HT1080 (cell line): Measurements from ENCODE around the gene ABR. TPM values are rescaled to one million over a fixed set of nuclear protein-coding genes. Genes with fewer than 3 reads are reported as not detected.
"Not testable (repeated sequence)": the region's sequence is repeated elsewhere in the genome, so short reads cannot be mapped to it uniquely, and the experiment has no call there.

Experiments used
- DNase-seq: peaks from one replicate; pipeline ENCODE4 v3.0.0-alpha.2; 2015; ENCODE audit warnings: low read depth
- total RNA-seq: library from RNA; depleted of rRNA; stranded (reverse); fragments of >200 nt; shearing (Covaris generic); gene quantifications from 2 replicates; pipeline ENCODE4 v1.2.3, GENCODE V29; 2014

The ABR gene
- total RNA-seq, 1 experiment from 2014 or later, result 71.2 TPM

DNA sequence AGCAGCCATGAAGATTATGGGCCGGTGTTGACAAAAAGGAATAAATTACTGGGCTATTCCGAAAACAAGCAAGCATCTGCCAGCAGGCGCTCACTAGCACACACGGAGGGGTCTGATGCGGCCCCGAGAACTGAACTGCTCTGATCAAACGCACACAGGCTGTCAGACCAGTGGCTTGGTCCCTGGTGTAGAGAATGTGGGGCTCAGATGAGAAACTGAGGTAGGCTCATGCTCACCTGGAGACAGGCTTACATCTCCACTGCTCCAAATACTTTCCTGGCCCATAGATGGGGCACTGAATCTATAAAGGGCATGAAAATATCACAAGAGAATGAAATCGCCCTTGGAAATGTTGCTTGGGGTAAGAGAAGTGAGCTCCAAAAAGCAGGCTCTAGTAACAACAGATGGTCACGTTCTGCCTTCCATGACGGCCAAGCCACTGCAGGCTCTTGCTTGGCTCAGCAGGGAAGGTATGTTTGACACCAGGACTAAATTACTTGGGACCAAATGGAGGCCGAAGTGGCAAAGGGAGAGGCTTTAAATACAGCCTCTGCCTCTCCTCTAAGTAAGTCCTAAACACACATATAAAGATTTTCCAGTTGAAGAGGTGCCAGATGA is 5.4 kb downstream of the ABR start:
- no peak for DNase-seq

DNA sequence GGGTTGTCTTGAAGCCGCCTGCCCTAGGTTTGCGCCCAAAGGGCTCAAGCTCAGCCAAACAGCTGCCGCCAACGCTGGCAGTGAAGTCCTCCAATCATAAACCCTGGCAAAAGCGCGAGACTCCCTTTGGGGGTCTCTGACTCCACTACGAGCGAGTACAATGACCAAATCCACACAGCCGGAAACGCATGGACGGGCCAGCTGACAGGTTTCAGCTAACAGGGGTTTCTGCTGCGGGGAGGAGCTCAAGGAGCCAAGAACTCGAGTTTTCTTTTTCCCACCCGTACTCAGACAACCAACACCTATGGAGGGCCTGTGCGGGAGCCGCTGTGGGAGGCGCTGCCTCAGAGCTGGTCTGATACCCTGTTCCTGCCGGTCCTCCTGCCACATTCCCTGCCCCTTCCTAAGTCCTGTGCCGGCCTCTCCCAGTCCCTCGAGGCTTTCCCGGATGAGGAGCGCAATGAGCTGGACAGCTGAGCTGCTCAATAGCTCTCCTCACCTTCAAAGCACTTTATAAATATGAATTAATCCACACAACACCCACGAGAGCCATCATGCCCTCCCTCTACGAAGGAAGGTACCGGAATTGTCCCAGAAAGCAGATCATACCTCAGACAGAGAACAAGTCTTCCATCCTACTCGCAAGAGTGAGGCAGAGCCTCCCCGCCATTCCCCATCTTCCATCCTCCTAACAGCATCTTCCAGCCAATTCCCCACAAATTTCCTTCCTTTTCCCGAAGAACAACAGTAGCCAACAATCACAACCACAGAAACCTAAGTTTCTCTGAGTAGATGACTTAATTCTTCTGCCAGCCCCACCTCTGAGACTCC is 6.1 kb downstream of the ABR start:
- DNase-seq, result no peak

DNA sequence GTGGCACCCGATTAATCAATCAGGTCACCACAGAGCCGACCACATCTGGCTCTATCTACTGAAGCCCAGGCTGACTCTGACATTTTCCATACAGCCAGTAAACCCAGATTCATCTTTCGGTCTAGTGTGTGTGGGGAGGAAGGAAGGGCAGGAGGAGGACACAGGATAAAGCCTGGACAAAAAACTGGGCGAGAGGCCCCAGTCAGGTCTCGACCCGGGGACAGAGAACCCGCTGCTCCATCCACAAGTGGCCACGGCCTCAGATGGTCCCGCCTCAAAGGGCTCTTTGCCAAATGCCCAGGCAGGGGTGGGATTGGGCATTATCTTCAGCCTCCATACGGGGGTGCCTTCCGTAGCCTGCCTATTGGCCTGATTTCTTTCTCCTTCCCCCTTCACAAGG is 7.8 kb downstream of the ABR start:
- DNase-seq, result no peak

DNA sequence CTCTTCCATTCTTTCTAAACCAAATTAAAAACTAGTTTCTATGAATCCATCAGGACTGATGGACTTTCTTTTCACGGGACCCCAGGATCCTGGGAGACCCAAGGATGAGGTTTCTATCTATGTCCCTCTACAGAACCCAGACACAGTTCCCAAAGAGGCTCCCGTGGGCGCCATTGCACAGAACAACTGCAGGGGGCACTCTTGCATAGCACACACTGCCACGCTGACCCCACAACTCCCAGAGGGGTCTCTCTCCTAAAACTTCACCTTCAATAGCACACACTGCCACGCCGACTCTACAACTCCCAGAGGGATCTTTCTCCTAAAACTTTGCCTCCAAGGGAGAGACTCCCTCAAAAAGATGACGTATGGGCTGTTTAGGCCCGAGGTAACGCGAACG is 9.0 kb downstream of the ABR start:
- DNase-seq, result no peak

DNA sequence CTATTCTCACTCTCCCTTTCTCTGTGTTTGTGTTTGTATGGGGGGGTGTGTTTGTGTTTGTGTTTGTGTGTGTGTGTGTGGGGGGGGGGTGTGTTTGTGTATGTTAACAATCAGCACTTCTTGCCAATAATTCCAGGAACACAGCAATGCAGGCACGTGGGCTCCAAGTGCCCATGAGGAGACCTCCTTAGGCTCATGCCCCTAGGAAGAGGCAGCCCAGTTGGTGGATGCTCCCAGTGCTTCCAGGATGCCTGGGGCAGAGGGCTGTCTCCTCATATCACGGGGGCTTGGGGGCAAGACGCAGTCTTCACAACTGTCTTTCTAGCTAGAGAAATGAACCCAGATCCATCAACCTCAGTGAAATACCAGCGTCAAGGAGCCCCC is 9.9 kb downstream of the ABR start:
- DNase-seq, result no peak

DNA sequence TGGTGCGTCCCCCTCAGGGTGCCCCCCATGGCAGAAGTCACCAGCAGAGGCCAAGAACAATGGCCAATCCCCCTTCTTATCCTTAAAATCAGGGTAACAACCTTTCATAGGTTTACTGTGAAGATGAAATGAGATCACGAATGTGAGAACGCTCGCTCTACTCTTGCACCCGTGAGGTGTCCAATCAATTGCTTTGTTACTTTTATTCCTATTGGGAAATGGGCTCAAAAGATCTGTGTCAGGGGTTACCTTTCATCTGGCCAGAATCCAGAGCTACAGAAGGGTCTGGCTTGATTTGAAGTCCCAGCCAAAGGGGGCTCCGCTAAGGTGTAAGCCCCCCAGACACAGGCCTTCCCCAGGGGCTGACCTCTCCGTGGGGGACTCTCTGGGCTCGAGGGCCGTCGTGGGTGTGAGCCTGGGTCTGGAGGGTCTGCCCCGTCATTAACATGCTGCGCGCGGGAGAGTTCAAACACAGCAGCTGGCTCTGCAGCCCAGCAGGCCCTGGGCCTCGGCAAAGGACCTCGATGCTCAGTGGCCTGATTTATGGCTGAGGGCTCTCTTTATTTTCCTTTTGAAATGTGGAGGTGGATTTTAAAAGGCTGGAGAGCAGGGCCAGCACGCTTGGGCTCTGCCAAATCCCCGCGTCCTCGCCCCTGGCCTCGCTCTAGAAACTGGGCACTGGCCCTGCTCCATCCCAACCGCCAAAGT is 10.4 kb downstream of the ABR start:
- DNase-seq, result no peak

DNA sequence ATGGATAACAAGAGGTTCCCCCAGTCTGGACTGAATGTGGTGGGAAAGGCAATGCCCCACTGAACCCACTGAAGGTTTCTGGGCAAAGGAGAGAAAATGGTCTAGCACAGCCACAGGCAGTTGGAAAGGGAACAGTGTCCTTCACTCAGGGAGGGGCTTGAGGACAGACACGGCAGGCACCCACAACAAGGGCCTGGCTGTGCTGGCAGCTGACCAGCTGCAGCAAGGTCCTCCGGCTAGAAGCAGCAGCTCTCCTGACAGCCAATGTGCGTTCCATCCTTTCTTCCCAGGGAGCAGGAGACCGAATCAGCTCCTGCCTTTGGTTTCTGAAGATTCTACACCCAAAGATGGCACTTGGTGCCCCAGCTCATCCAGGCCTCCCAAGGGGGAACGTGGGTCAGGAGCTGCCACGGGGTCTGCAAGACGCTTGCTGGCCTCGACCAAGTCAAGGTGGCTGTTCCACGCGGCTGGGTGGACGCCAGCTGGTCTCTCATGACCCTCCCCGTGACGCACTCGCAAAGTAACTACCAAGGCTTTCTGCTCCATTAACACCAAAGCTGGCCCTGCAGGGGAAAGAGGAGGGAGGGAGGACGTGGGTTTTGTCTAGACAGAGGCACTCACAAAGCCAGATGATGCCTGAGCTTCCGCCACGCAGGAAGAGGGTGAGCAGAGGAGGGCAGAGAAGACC is 11.1 kb downstream of the ABR start:
- DNase-seq, result no peak

DNA sequence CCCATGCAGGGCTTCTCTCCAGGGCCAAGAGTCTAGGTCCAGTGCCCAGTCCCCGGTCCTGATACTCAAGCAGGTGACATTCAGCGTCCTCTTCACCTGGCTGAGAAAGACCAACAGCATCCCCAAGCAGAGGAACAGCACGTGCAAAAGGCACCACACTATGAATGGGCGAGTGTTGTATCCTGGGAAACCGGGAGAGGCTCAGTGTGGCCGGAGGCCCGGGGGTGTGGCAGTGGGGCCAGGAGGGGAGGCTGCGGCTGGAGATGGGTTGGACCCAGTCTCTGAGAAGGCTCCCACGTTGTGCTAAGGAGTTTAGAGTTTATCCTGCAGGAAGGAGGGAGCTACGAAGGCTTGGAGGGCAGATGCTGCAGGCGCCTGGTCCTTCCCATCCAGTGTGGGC is 13.5 kb downstream of the ABR start:
- no peak for DNase-seq

DNA sequence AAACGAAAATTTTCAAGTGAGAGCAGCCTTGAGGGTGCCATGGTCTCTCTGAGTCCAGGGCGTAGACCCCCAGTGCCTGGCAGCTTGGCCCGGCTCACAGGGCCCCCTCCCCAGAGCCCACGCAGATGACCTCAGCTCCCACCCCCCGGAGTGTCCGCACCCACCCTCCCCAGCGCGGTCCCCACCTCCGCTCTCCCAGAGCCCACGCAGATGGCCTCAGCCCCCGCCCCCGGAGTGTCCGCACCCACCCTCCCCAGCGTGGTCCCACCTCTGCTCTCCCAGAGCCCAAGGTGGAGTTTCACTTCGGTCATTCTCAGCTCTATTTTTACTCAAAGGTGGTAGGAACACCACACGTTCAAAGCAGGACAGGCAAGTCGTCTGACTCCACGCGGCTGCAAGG is 13.9 kb downstream of the ABR start:
- DNase-seq, result no peak

DNA sequence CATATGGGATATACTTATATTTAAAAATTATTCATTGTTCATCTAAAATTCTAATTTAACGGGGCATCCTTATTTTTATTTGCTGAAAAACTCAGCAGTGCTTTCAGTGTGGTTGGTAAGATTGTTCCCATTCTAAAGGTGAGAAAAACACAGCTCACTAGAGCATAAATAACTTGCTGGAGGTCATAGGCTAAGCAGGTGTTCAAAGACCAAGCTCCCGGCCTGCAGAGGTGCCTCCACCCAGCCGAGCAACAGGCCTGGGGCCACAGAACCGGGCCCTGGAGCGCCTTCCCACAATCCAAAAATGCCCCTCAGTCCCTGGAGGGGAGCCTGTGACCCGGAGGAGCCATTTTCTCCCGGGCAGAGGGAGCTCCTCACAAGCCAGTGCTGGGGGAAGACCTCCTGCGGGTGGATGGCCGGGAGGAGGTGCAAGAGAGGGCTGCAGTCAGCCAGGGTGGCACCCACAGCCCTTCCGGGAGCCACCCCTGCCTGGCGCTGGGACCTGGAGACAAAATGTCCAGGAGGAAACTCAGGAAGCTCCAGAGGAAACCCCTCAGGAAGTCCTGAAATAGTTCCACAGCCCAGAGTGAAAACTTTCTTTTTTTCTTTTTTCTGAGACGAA is 14.7 kb downstream of the ABR start:
- no peak for DNase-seq

DNA sequence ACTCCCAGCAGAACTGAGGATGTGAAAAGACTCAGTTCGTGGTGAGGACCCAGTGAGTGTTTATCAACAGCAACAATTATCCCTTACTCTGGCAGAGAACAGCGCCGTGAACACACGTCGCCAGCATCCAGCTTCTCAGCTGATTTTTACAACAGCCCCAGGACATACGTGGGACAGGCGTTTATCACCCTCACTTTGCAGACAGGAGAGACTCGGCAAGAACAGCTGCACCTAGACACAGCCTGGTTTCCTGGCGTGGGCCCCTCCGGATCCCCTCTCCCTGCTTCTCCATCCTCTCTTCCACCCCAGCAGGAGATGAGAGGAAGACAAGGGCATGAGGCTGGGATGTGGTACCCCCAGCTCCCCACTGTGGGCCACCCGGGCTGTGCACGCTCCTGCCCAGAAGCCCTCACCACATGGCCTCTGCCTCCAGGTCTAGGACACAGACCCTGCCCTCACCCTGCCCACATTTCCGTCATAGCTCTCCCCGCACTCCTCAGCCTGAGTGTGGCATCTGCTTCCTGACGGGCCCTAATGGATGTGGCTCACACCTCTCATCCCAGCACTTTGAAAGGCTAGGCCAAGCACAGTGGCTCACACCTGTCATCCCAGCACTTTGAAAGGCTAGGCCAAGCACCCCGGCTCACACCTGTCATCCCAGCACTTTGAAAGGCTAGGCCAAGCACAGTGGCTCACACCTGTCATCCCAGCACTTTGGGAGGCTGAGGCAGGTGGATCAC is 17.5 kb downstream of the ABR start:
- DNase-seq, result no peak

DNA sequence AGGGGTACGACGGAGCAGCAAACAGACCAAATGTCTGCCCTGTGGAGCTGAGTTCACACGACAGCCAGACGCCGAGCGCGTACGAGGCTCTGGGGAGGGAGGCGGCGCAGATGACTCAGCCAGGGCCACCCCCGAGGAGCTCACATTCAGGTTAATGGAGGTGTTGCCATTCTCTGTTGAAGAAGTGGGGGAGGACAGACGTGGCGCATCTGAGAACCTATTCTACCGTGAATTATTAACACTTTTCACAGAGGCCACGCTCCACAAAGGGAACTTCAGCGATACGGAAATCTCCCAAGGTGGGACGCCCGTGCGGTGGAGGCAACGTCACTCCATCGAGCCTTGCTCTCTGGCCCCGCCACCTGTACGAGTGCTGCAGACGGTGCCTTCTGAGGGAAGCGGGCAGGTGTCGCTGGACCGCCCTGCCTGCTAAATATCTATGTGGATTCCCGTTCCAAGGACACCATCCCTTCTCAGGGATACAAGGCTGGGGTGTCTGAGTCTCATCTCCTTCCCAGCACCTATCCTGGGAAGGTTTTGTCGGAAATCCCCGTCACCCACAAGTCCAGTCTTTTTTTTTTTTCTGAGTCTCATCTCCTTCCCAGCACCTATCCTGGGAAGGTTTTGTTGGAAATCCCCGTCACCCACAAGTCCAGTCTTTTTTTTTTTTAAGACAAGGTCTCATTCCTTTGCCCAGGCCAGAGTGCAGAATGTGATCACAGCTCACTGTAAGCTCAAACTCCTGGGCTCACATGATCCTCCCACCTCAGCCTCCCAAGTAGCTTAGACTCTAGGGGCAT is 19.0 kb downstream of the ABR start:
- no peak for DNase-seq

DNA sequence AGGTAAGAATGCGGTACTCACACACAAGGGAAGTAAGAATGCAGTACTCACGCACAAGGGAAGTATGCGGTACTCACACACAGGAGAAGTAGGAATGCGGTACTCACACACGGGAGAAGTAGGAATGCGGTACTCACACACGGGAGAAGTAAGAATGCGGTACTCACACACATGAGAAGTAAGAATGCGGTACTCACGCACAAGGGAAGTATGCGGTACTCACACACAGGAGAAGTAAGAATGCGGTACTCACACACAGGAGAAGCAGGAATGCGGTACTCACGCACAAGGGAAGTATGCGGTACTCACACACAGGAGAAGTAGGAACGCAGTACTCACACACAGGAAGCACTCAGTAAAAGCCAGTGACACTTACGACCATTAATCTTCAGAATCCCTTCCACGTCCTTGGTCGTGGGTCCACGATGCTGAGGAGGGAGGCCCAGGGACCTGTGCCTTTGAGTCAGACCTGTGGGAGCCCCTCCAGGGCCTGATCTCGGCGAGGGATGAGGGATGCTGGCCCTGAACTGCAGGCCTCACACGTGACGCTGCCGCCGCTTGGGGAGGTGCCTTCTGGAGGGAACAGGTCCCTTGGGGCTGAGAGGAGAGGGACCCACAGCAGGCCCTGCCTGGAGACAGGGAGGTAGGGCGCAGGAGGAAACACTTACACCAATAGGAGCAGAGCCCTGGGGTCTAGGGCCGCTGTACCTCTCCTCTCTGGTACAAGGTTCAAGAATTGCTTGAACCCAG is 20.2 kb downstream of the ABR start:
- no peak for DNase-seq

DNA sequence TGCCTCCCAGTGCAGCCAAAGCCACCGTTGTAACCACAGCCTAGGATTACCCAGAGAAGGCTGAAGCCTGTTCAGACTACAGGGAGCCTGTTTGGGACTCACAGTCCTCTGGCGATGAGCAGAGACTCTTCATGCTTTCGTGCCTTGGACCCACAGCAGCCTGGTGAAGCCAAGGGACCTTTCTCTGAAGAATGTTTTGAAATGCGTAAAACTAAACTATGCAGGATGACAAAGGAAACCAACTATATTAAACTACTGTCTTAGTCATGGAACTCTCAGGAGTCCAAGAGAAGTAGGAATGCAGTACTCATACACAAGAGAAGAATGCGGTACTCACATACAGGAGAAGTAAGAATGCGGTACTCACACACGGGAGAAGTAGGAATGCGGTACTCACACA is 20.9 kb downstream of the ABR start:
- DNase-seq, result no peak

DNA sequence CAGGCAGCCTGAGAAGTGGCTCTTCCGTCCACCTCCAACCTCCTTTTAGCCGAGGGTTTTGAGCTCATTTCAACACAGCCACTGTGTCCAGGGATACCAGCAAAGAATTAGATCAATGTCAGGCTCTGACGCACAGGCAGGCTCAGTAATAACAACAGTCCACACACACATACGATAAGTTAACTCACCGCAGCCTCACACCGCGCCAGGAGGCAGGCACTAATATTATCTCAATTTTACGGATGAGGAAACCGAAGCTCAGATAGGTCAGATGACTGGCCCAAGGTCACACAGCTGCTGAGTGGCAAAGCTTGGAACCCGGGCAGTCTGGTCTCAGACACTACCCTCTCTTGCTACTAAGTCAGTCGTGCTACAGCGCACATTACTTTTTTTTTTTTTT is 22.9 kb downstream of the ABR start:
- no peak for DNase-seq

DNA sequence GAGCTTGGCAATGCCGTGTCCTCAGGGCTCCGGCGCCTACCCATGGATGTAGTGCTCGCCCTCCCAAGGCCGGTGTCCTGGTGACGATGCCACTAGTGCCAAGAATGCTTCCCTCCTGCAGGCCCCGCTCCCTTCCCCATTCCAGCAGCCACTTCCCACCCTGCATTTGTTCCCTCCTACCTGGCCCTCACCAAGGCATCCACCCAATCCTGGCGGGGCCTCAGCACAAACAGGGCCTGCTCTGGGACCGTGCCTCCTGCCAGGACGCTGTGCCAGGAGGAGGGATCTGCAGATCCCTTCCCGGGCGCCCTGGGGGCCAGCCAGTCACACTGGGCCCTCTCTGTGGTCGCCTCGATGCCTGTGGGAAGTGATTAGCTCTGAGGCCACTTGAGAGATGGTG is 25.1 kb downstream of the ABR start:
- DNase-seq, result no peak

DNA sequence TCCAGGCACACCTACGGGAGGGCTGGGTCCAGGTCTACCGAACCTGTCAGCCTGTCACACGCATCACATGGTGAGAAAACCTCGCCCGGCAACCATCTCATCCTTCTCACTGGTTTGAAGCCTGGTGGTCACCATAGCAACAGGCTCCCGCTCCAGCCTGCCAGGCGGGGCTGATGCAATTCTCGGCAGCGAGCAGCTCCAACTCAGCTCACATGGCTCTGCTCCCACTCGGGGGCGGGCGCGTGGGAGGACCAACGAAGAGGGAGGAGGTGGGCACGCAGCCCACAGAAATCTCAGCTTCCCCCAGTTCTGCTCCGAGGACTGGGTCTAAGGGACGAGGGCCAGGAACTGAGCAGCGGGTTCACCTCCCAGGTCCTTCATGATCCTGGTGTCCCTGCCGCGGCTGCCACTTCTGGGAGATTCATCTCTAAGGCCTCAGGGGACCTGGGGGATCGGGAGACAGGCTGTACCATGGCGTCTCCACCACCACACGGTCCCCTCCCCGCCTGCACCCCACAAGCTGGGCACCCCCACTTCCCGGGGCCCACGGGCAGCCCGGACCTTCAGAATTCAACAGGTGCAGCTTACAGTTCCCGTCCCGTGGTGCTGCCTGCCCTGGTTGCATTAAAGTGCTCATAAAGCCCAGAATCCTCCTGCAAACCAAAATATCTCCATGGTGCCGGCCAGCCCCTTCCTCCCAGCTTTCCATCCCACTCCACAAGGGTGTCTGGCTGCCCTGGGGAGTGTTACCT is 25.8 kb downstream of the ABR start:
- DNase-seq, result peak; percentile 22

DNA sequence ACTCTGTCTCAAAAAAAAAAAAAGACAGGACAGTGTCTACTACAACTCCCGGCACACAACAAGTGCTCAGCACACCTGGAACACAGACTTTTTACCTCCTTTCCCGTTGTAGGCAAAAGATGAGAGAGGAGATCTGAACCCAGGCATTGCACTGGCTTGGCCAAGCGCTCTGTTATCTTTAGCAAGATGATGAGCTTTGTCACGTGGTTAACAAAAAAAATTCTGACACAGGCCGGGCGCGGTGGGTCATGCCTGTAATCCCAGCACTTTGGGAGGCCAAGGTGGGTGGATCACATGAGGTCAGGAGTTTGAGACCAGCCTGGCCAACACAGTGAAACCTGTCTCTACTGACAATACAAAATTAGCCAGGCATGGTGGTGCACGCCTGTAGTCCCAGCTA is 27.2 kb downstream of the ABR start:
- DNase-seq, result not testable (repeated sequence)
